ENCODE results near the gene PPP2R2C.

The PPP2R2C gene

GRCh38 chr4:6458528-6458927 is 13.9 kb downstream of the PPP2R2C start:
- no peak for TF ChIP-seq CTCF (IDR thresholded peaks at IDR 0.05; ENCODE audit: control insufficient read depth, extremely low read depth, insufficient read depth)
- no peak for DNase-seq (ENCODE audit: low read depth)
- H3K4me3 ChIP-seq (ENCODE audit: low read depth, low read length): no peak overlapping the region

- no peak for DNase-seq (ENCODE audit: low read depth)
- H3K4me3 ChIP-seq (ENCODE audit: low read depth, low read length): no peak overlapping the region
- TF ChIP-seq CTCF (IDR thresholded peaks at IDR 0.05; ENCODE audit: control insufficient read depth, extremely low read depth, insufficient read depth): no peak
Observed at GRCh38 chr4:6456450-6456849, 16.0 kb downstream of the PPP2R2C start.

- TF ChIP-seq CTCF (IDR thresholded peaks at IDR 0.05; ENCODE audit: control insufficient read depth, extremely low read depth, insufficient read depth): no peak
- no peak for DNase-seq (ENCODE audit: low read depth)
- H3K4me3 ChIP-seq (ENCODE audit: low read depth, low read length): no peak overlapping the region
Observed at GRCh38 chr4:6454112-6454910, 18.1 kb downstream of the PPP2R2C start.

GRCh38 chr4:6453688-6453990 is 18.8 kb downstream of the PPP2R2C start:
- DNase-seq (ENCODE audit: low read depth): no peak
- H3K4me3 ChIP-seq (ENCODE audit: low read depth, low read length): no peak overlapping the region
- TF ChIP-seq CTCF (IDR thresholded peaks at IDR 0.05; ENCODE audit: control insufficient read depth, extremely low read depth, insufficient read depth): no peak

- H3K4me3 ChIP-seq (ENCODE audit: low read depth, low read length): no peak overlapping the region
- no peak for TF ChIP-seq CTCF (IDR thresholded peaks at IDR 0.05; ENCODE audit: control insufficient read depth, extremely low read depth, insufficient read depth)
- DNase-seq (ENCODE audit: low read depth): no peak
Observed at GRCh38 chr4:6452897-6453687, 19.3 kb downstream of the PPP2R2C start.

GRCh38 chr4:6452116-6452896 is 20.1 kb downstream of the PPP2R2C start:
- no peak for TF ChIP-seq CTCF (IDR thresholded peaks at IDR 0.05; ENCODE audit: control insufficient read depth, extremely low read depth, insufficient read depth)
- no peak overlapping the region for H3K4me3 ChIP-seq (ENCODE audit: low read depth, low read length)
- no peak for DNase-seq (ENCODE audit: low read depth)
